GM23338 (cell line): ENCODE measurements around the gene CDHR5.

Experiments used
- EZH2 ChIP-seq: fragments of 200-600 bp; sonication (generic); IDR thresholded peaks from one replicate; pipeline ENCODE4 v1.8.0; 2017; ENCODE audit warnings: antibody characterized with exemption, mild to moderate bottlenecking, low read depth; ENCODE audit not compliant: unreplicated experiment
- EZH2phosphoT487 ChIP-seq: fragments of 200-600 bp; sonication (generic); IDR thresholded peaks from one replicate; pipeline ENCODE4 v1.8.1; 2018; ENCODE audit warnings: antibody characterized with exemption; ENCODE audit not compliant: unreplicated experiment
- POLR2AphosphoS5 ChIP-seq: IDR thresholded peaks from 2 replicates; pipeline ENCODE4 v1.6.1; 2016; ENCODE audit warnings: antibody characterized with exemption, low read depth
- STAT1 ChIP-seq: IDR thresholded peaks from one replicate; pipeline ENCODE4 v1.6.1; 2016; ENCODE audit warnings: antibody characterized with exemption; ENCODE audit not compliant: unreplicated experiment
- TF ChIP-seq, protein P1 (sequence below), 2 experiments: fragments of 200-600 bp in 1 of 2; sonication (generic) in 1 of 2; conservative IDR thresholded peaks; 2 replicates each; pipeline versions ENCODE4 v1.5.1 to v1.6.1; 2016 to 2017; ENCODE audit warnings: antibody characterized with exemption in 2 of 2, low read depth in 2 of 2, mild to moderate bottlenecking in 2 of 2, moderate library complexity in 1 of 2
- TF ChIP-seq, protein P2 (sequence below): IDR thresholded peaks from 2 replicates; pipeline ENCODE4 v1.6.1; 2016; ENCODE audit warnings: antibody characterized with exemption
- TF ChIP-seq, protein P3 (sequence below): IDR thresholded peaks from one replicate; pipeline ENCODE4 v1.6.1; 2018; ENCODE audit warnings: antibody characterized with exemption; ENCODE audit not compliant: unreplicated experiment

DNA sequence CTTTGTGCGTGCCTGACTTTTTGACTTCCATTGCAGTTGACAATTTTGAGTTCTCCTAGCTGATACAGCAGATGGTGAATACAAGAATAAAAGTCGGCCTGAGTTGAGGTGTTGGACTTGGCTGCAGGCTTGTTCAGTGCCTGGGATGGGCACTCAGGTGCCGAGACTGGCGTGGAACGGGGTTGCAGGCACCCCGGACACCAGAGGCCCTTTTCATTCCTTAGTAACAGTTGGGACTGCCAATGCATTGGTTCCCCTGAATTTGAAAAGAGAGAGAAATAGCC lies 47.2 kb downstream of the CDHR5 start:
- TF ChIP-seq, protein P1, sequence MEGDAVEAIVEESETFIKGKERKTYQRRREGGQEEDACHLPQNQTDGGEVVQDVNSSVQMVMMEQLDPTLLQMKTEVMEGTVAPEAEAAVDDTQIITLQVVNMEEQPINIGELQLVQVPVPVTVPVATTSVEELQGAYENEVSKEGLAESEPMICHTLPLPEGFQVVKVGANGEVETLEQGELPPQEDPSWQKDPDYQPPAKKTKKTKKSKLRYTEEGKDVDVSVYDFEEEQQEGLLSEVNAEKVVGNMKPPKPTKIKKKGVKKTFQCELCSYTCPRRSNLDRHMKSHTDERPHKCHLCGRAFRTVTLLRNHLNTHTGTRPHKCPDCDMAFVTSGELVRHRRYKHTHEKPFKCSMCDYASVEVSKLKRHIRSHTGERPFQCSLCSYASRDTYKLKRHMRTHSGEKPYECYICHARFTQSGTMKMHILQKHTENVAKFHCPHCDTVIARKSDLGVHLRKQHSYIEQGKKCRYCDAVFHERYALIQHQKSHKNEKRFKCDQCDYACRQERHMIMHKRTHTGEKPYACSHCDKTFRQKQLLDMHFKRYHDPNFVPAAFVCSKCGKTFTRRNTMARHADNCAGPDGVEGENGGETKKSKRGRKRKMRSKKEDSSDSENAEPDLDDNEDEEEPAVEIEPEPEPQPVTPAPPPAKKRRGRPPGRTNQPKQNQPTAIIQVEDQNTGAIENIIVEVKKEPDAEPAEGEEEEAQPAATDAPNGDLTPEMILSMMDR (conservative IDR thresholded peaks at IDR 0.05; ENCODE audit: low read depth in 2 of 2) = no peak
- TF ChIP-seq EZH2phosphoT487 (no peak), POLR2AphosphoS5 (no peak), EZH2 (no peak), STAT1 (no peak)
- TF ChIP-seq, protein P2, sequence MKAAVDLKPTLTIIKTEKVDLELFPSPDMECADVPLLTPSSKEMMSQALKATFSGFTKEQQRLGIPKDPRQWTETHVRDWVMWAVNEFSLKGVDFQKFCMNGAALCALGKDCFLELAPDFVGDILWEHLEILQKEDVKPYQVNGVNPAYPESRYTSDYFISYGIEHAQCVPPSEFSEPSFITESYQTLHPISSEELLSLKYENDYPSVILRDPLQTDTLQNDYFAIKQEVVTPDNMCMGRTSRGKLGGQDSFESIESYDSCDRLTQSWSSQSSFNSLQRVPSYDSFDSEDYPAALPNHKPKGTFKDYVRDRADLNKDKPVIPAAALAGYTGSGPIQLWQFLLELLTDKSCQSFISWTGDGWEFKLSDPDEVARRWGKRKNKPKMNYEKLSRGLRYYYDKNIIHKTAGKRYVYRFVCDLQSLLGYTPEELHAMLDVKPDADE = no peak
- TF ChIP-seq, protein P3, sequence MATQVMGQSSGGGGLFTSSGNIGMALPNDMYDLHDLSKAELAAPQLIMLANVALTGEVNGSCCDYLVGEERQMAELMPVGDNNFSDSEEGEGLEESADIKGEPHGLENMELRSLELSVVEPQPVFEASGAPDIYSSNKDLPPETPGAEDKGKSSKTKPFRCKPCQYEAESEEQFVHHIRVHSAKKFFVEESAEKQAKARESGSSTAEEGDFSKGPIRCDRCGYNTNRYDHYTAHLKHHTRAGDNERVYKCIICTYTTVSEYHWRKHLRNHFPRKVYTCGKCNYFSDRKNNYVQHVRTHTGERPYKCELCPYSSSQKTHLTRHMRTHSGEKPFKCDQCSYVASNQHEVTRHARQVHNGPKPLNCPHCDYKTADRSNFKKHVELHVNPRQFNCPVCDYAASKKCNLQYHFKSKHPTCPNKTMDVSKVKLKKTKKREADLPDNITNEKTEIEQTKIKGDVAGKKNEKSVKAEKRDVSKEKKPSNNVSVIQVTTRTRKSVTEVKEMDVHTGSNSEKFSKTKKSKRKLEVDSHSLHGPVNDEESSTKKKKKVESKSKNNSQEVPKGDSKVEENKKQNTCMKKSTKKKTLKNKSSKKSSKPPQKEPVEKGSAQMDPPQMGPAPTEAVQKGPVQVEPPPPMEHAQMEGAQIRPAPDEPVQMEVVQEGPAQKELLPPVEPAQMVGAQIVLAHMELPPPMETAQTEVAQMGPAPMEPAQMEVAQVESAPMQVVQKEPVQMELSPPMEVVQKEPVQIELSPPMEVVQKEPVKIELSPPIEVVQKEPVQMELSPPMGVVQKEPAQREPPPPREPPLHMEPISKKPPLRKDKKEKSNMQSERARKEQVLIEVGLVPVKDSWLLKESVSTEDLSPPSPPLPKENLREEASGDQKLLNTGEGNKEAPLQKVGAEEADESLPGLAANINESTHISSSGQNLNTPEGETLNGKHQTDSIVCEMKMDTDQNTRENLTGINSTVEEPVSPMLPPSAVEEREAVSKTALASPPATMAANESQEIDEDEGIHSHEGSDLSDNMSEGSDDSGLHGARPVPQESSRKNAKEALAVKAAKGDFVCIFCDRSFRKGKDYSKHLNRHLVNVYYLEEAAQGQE = no peak
